Ovary (tissue), 10 donors: ENCODE data around the gene HTR1D. TPM values are rescaled to one million over a fixed set of nuclear protein-coding genes. Genes with fewer than 3 reads are reported as not detected.
A peak's percentile ranks its signal among the peaks of the same experiment; 100 is the strongest.
"Not testable (repeated sequence)": the region's sequence is repeated elsewhere in the genome, so short reads cannot be mapped to it uniquely, and the experiment has no call there.

Experiments used
- DNase-seq, 5 donors: peaks; one replicate each; pipeline ENCODE4 v3.0.0-alpha.2; 2019 to 2020
- H3K27ac ChIP-seq, 2 donors: fragments of 200-600 bp; one replicate each; pipeline versions ENCODE4 v1.5.1 to v1.8.0; 2019 to 2022
- H3K27me3 ChIP-seq: fragments of 200-600 bp; one replicate; pipeline ENCODE4 v1.8.0; 2022
- H3K36me3 ChIP-seq: fragments of 200-600 bp; sonication (generic); one replicate; pipeline ENCODE4 v1.5.1; 2019
- H3K4me1 ChIP-seq: one replicate; pipeline ENCODE4 v1.8.1; 2013; ENCODE audit warnings: mild to moderate bottlenecking, moderate library complexity; ENCODE audit not compliant: insufficient read depth
- H3K4me3 ChIP-seq: fragments of 200-600 bp; sonication (generic); one replicate; pipeline ENCODE4 v1.5.1; 2017
- H3K9me3 ChIP-seq, 2 donors: fragments of 200-600 bp in 1 of 2; sonication (generic) in 1 of 2; one replicate each; pipeline versions ENCODE4 v1.5.1 to v1.8.1; 2013 to 2019; ENCODE audit warnings: mild to moderate bottlenecking in 1 of 2, moderate library complexity in 1 of 2
- EP300 ChIP-seq: sonication (generic); formaldehyde crosslinking; IDR thresholded peaks from one replicate; pipeline ENCODE4 v1.6.1; 2017; ENCODE audit warnings: antibody characterized with exemption
- POLR2A ChIP-seq: fragments of 450-650 bp; IDR thresholded peaks from one replicate; pipeline ENCODE4 v1.6.1; 2017; ENCODE audit warnings: antibody characterized with exemption, mild to moderate bottlenecking, moderate library complexity
- WGBS, 3 donors: extraction: QIAGEN DNeasy Blood & Tissue Kit in 1 of 3; methylation state at CpG; one replicate each; pipeline versions ENCODE4 v1.1.5 to v1.1.7; 2013 to 2017; 5-methylcytosine and 5-hydroxymethylcytosine counted together
- intact Hi-C, 4 donors: fragments of 100-400 bp; cut with DNase I; formaldehyde crosslinking; loops; one replicate each; pipeline versions ENCODE4 v1.11.0 to v1.15.1; 2022 to 2023
- long read RNA-seq, 3 donors: library from polyadenylated mRNA in 2 of 3; unstranded in 2 of 3; transcript quantifications; one replicate each; pipeline ENCODE4 v2.0.0 and lab custom pipeline, GENCODE V29; 2021 to 2026
- polyA plus RNA-seq, 2 donors: library from polyadenylated mRNA; stranded (reverse); fragments of 200-250 nt in 1 of 2; fragments of 350-450 nt in 1 of 2; fragmentation: Illumina TruSeq in 1 of 2; extraction: RNeasy Lipid Tissue Mini Kit (QIAGEN cat#74804) in 1 of 2; gene quantifications; one replicate each; pipeline ENCODE4 v1.2.3, GENCODE V29; 2013 to 2014
- total RNA-seq, 7 donors: library from RNA; depleted of rRNA in 2 of 7; stranded (reverse); fragments of >200 nt in 2 of 7; fragmentation: NEBNext Ultra II Directional in 3 of 7; extraction: Animal tissue kit (Norgen Biotek cat#: 25700) in 3 of 7; gene quantifications; one replicate each; pipeline versions ENCODE4 v1.1.0 to v1.2.4, GENCODE V29; 2016 to 2023
- TF ChIP-seq, protein P1 (sequence below), 3 donors: fragments of 450-650 bp in 2 of 3; fragments of 200-600 bp in 1 of 3; IDR thresholded peaks; one replicate each; pipeline versions ENCODE4 v1.5.1 to v1.8.0; 2016 to 2022; ENCODE audit warnings: antibody characterized with exemption in 3 of 3, mild to moderate bottlenecking in 1 of 3
- donor health status: DM: no; HTN: no; CAD: no; lungs with moderate emphysema.
- donor health status: DM: no; HTN: no; CAD: no.
- donor health status: Bipolar disorder and iron deficiency.
- donor health status: DM: yes; HTN: yes; CAD: no.
- donor health status: DM: no; HTN: no; CAD: no.
- donor health status: DM: yes; HTN: yes; CAD: no.

The HTR1D gene
- total RNA-seq (under 1 TPM in 3 of 7 donors, not detected in 4; 0.08 to 0.80 (median 0.12) TPM), polyA plus RNA-seq (under 1 TPM in 1 of 2 donors, not detected in 1; 0.05 TPM)
- long read RNA-seq, donor 1, result 0 reads
- long read RNA-seq, donor 2, partial matches to known transcripts, result 0 of 2 reads
- long read RNA-seq, donor 2, other reads (novel, unspliced or antisense), result 0 of 2 reads
- long read RNA-seq, donor 3, result 0 reads

DNA sequence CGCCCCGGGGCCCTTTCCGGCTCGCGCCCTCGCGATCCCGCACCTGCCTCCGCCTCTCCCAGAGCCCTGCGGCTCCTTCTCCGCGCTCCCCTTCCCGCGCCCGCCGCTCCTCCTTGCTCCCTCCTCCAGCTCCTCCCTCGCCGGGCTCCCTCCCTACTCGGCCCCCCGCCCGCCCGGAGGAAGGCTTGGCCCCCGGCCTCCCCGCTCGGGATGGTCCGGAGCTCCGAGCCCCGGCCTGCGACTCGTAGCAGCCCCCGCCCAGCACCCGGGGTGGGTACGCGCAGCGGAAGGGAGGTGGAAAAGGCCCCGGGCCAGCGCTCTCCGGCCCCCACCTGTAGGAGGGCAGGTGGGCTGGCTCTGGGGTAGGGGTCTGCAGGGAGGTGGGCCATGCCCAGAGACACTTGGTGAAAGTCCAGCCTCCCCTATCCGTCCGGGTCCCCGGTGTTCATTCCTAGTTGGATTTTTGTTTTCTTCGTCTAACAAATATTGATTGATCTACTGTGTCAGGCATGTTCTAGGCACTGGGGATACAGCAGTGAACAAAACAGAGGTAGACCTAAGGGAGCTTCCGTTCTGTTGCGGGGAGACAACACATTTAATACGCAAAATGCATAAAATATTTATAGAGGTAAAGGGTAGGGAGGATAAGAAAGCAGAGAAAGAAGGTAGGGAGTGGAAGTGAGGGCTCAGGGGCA is at the start of gene HTR1D:
TSS of gene HTR1D (minus strand) at position 82 of the 695 bp plus-strand sequence. CDS start 23,283 bp downstream, outside the sequence.
- Histone ChIP-seq H3K4me1 (no peaks in the 10 kb centered on the region), H3K9me3 (no peaks in the 10 kb centered on the region), H3K4me3 (peak within 1 kb of the TSS; percentile 20), H3K27me3 (peaks cover 9% of the 10 kb centered on the region), H3K27ac (no peak within 1 kb of the TSS), H3K36me3 (no peaks in the 10 kb centered on the region)
- TF ChIP-seq, protein P1, sequence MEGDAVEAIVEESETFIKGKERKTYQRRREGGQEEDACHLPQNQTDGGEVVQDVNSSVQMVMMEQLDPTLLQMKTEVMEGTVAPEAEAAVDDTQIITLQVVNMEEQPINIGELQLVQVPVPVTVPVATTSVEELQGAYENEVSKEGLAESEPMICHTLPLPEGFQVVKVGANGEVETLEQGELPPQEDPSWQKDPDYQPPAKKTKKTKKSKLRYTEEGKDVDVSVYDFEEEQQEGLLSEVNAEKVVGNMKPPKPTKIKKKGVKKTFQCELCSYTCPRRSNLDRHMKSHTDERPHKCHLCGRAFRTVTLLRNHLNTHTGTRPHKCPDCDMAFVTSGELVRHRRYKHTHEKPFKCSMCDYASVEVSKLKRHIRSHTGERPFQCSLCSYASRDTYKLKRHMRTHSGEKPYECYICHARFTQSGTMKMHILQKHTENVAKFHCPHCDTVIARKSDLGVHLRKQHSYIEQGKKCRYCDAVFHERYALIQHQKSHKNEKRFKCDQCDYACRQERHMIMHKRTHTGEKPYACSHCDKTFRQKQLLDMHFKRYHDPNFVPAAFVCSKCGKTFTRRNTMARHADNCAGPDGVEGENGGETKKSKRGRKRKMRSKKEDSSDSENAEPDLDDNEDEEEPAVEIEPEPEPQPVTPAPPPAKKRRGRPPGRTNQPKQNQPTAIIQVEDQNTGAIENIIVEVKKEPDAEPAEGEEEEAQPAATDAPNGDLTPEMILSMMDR (IDR thresholded peaks at IDR 0.05), result no peak
- no peak for TF ChIP-seq EP300
- TF ChIP-seq POLR2A, result no peak
- intact Hi-C loops, result no loop called here
- WGBS, 3 donors, result 2 to 3% (median 2%) methylated on average over 44 to 45 of the region's 45 CpGs
- DNase-seq, result peak in 3 of 5 donors; percentile 15 to 38 (median 24)

- H3K36me3 ChIP-seq, result no peaks in the 10 kb centered on the region
- H3K27ac ChIP-seq, result no peak overlapping the region
- TF ChIP-seq POLR2A, result no peak
- TF ChIP-seq EP300, result no peak
- TF ChIP-seq, protein P1 (IDR thresholded peaks at IDR 0.05), result no peak
- H3K27me3 ChIP-seq, result no peaks in the 10 kb centered on the region
- intact Hi-C loops, result no loop called here
- no peaks in the 10 kb centered on the region for H3K9me3 ChIP-seq
- no peaks in the 10 kb centered on the region for H3K4me1 ChIP-seq
- WGBS, 3 donors, result 58 to 64% (median 60%) methylated on average over 3 of the region's 3 CpGs
- H3K4me3 ChIP-seq, result no peak overlapping the region
- DNase-seq, result no peak
Observed at GRCh38 chr1:23263380-23263887, 46.1 kb upstream of the HTR1D start.

GRCh38 chr1:23258082-23258481 is 40.8 kb upstream of the HTR1D start:
- H3K4me3 ChIP-seq, intact Hi-C loops, H3K27ac ChIP-seq, DNase-seq, H3K4me1 ChIP-seq, H3K36me3 ChIP-seq, H3K27me3 ChIP-seq, H3K9me3 ChIP-seq: not testable (repeated sequence)
- WGBS, 3 donors, result 37 to 49% (median 48%) methylated on average over 2 of the region's 2 CpGs

DNA sequence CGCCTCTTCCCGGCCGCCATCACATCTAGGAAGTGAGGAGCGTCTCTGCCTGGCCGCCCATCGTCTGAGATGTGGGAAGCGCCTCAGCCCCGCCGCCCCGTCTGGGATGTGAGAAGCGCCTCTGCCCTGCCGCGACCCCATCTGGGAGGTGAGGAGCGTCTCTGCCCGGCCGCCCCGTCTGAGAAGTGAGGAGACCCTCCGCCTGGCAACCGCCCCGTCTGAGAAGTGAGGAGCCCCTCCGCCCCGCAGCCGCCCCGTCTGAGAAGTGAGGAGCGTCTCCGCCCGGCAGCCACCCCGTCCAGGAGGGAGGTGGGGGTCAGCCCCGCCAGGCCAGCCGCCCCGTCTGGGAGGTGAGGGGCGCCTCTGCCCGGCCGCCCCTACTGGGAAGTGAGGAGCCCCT is 40.1 kb upstream of the HTR1D start:
- H3K27ac ChIP-seq, H3K4me3 ChIP-seq, intact Hi-C loops, H3K27me3 ChIP-seq, H3K4me1 ChIP-seq, H3K9me3 ChIP-seq, H3K36me3 ChIP-seq, DNase-seq: not testable (repeated sequence)
- 92 to 96% (median 93%) methylated on average over 10 to 34 of the region's 34 CpGs for WGBS, 3 donors

DNA sequence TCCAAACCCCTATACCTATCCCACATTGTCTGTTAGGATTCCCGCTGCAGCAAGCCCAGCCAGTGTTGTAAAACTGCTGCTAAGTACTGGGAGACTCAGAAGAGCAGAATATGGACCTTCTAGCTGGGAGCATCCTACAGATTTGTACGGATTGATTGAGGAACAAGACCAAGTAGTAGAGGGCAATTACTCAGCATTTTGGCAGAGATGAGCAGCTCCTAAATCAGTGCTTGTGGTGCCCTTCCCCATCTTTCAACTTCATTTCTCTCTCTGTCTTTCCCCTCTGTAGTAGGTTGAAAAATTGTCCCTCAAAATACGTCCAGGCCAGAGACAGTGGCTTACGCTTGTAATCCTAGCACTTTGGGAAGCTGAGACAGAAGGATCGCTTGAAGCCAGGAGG is 37.3 kb upstream of the HTR1D start:
- Histone ChIP-seq H3K27me3 (no peaks in the 10 kb centered on the region), H3K4me1 (no peaks in the 10 kb centered on the region), H3K36me3 (no peaks in the 10 kb centered on the region), H3K9me3 (no peaks in the 10 kb centered on the region), H3K4me3 (no peak overlapping the region), H3K27ac (no peak overlapping the region)
- WGBS, 3 donors, result 90 to 93% (median 92%) methylated on average over 5 of the region's 5 CpGs
- TF ChIP-seq, protein P1 (IDR thresholded peaks at IDR 0.05), result no peak
- no peak for TF ChIP-seq POLR2A
- TF ChIP-seq EP300, result no peak
- intact Hi-C loops, result no loop called here
- DNase-seq, result no peak
